ENCODE data around the gene SGMS1. TPM values are rescaled to one million over a fixed set of nuclear protein-coding genes. Genes with fewer than 3 reads are reported as not detected.
A peak's percentile ranks its signal among the peaks of the same experiment; 100 is the strongest.

Gene SGMS1
- total RNA-seq, 4 donors from 2014 or later = 80.8 to 98.9 (median 90.7) TPM

DNA sequence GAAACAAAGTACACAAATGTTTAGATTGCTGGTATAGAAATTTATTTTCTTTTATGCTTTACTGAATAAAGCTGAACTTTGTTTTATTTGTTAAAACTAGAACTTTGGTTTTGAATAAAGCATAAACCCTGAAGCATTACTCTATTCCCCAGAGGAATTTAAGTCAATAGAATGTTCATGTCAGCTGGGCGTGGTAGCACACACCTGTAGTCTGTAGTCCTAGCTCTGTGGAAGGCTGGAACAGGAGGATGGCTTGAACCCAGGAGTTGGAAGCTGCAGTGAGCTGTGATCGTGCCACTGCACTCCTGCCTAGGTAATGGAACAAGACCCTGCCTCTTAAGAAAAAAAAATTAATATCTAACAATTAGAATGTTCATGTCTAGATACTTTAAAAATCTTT is 233.5 kb downstream of the SGMS1 start:
- H3K27me3 ChIP-seq = no peaks in the 10 kb centered on the region
- TF ChIP-seq, protein P1, sequence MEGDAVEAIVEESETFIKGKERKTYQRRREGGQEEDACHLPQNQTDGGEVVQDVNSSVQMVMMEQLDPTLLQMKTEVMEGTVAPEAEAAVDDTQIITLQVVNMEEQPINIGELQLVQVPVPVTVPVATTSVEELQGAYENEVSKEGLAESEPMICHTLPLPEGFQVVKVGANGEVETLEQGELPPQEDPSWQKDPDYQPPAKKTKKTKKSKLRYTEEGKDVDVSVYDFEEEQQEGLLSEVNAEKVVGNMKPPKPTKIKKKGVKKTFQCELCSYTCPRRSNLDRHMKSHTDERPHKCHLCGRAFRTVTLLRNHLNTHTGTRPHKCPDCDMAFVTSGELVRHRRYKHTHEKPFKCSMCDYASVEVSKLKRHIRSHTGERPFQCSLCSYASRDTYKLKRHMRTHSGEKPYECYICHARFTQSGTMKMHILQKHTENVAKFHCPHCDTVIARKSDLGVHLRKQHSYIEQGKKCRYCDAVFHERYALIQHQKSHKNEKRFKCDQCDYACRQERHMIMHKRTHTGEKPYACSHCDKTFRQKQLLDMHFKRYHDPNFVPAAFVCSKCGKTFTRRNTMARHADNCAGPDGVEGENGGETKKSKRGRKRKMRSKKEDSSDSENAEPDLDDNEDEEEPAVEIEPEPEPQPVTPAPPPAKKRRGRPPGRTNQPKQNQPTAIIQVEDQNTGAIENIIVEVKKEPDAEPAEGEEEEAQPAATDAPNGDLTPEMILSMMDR (IDR thresholded peaks at IDR 0.05) = no peak
- no peak for TF ChIP-seq POLR2A (IDR thresholded peaks at IDR 0.05)
- no peaks in the 10 kb centered on the region for H3K9me3 ChIP-seq
- H3K4me1 ChIP-seq = peaks cover 12 to 13% of the 10 kb centered on the region in 2 donors
- 97 to 100% methylated on average over 2 of the region's 2 CpGs for WGBS, 2 donors
- H3K4me3 ChIP-seq (replicated peaks in 1 of 3) = no peak overlapping the region
- no peaks in the 10 kb centered on the region for H3K36me3 ChIP-seq
- no peak for DNase-seq
- no peak overlapping the region for H3K27ac ChIP-seq
- intact Hi-C loops (cut with DNase I) = no loop called here

DNA sequence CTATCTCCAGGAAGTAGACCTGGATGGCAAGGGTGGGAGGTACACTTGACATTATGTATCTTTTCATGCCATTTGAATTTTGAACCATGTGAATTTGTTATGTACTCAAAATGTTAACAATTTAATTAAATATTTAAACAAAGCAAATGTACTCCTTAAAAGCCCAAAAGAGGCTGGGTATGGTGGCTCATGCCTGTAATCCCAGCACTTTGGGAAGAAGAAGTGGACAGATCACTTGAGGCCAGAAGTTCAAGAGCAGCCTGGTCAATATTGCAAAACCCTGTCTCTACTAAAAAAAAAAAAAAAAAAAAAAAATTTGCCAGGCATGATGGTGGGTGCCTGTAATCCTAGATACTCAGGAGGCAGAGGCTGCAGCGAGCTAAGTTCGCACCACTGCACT is 235.6 kb downstream of the SGMS1 start:
- intact Hi-C loops (cut with DNase I) = no loop called here

DNA sequence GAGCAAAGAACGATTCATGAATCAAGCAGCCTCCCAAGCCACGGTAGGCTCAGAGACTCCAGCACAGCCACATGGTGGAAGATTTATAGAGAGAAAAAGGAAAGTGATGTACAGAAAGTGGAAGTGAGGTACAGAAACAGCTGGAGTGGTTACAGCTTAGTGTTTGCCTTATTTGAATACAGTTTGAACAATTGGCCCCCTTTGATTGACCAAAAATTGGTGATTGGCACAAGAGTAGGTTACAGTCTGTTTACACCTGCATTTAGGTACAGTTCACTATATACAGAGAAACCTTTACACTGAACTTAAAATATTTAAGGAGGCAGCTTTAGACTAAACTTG is 236.1 kb downstream of the SGMS1 start:
- Histone ChIP-seq H3K27ac (no peak overlapping the region), H3K36me3 (no peaks in the 10 kb centered on the region), H3K4me1 (peaks cover 18 to 24% of the 10 kb centered on the region in 2 donors), H3K9me3 (no peaks in the 10 kb centered on the region), H3K27me3 (no peaks in the 10 kb centered on the region), H3K4me3 (replicated peaks in 1 of 3) (no peak overlapping the region)
- no peak for TF ChIP-seq POLR2A (IDR thresholded peaks at IDR 0.05)
- TF ChIP-seq, protein P1 (IDR thresholded peaks at IDR 0.05) = no peak
- DNase-seq = no peak
- 92 to 93% methylated on average over 2 of the region's 2 CpGs for WGBS, 2 donors
- intact Hi-C loops (cut with DNase I) = no loop called here

More for the DNA sequence above, 235.6 kb downstream of the SGMS1 start:
- 94% methylated on average over 2 of the region's 2 CpGs for WGBS, 2 donors
- no peak for DNase-seq
- Histone ChIP-seq H3K4me3 (replicated peaks in 1 of 3) (no peak overlapping the region), H3K4me1 (peaks cover 18 to 24% of the 10 kb centered on the region in 2 donors), H3K36me3 (no peaks in the 10 kb centered on the region), H3K9me3 (no peaks in the 10 kb centered on the region), H3K27me3 (no peaks in the 10 kb centered on the region), H3K27ac (no peak overlapping the region)
- no peak for TF ChIP-seq POLR2A (IDR thresholded peaks at IDR 0.05)
- TF ChIP-seq, protein P1 (IDR thresholded peaks at IDR 0.05) = no peak

DNA sequence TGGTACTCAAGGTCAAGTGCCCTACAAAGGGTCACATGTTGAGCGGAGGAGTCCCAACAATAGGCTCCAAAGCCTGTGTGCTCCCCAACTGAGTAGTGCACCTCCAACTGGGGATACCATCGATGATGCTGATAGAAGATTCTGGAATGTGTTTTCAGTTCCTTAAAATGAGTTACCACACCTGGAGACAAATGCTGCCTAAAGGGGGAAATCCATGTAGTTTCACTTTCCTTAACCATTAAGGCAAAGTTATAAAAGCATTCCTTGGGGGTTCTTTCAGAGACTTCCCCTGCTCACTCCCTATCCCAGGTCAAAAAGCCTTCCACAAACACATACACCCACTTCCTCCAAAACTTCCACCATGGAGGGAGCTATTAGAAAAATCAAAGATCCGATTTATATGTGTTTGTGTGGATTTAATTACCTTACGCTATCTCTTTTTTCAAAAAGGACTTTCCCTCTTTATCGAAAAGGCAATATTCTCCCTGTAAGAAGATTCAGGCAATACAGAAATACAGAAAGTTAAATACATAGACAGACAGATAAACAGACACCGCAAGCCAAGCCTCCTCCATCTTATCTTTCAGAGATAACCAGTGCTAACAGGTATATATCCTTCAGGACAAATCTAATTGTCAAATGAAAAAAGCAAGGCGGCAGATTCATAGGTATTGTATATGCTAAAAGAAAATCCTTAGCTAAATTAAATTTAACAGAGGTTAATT is 236.6 kb downstream of the SGMS1 start:
- H3K4me1 ChIP-seq = peaks cover 18 to 24% of the 10 kb centered on the region in 2 donors
- no peak for TF ChIP-seq POLR2A (IDR thresholded peaks at IDR 0.05)
- TF ChIP-seq, protein P1 (IDR thresholded peaks at IDR 0.05) = no peak
- H3K27me3 ChIP-seq = no peaks in the 10 kb centered on the region
- WGBS, 2 donors = 96% methylated on average over 7 of the region's 7 CpGs
- no peak overlapping the region for H3K4me3 ChIP-seq (replicated peaks in 1 of 3)
- intact Hi-C loops (cut with DNase I) = no loop called here
- DNase-seq = no peak
- H3K36me3 ChIP-seq = no peaks in the 10 kb centered on the region
- no peaks in the 10 kb centered on the region for H3K9me3 ChIP-seq
- H3K27ac ChIP-seq = no peak overlapping the region

DNA sequence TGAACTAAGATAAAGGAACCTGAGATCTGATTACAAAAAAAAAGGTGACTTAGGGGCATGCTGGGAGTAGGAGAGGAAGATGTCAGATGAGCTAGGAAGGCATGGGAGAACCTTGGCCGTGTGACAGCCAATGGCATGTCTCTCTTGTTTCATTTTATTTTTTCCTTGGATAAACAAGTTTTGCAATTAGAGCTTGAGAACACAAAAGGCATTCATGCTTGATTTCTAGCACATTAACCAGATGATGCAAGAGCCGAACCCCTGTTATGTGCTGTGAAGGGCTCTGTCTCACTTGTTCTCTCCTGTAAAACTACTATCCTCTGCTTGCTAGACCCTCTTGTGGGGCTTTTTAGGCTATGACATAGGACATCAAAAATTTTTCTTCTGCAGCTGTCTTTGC is 238.1 kb downstream of the SGMS1 start:
- peak; percentile 70 to 71 for DNase-seq
- 34 to 45% methylated on average over 2 of the region's 2 CpGs for WGBS, 2 donors
- Histone ChIP-seq H3K4me3 (replicated peaks in 1 of 3) (no peak overlapping the region), H3K9me3 (no peaks in the 10 kb centered on the region), H3K27ac (peak overlapping the region; percentile 11 to 55 (median 28)), H3K4me1 (peaks cover 27 to 34% of the 10 kb centered on the region in 2 donors), H3K27me3 (no peaks in the 10 kb centered on the region), H3K36me3 (no peaks in the 10 kb centered on the region)
- TF ChIP-seq, protein P1 (IDR thresholded peaks at IDR 0.05) = no peak
- TF ChIP-seq POLR2A (IDR thresholded peaks at IDR 0.05) = no peak
- intact Hi-C loops (cut with DNase I) = no loop called here
